HepG2 (cell line): ENCODE data around the gene SGPL1. TPM values are rescaled to one million over a fixed set of nuclear protein-coding genes. Genes with fewer than 3 reads are reported as not detected.

Source experiments
- AGO1 ChIP-seq: fragments of 200-400 bp; formaldehyde crosslinking; IDR thresholded peaks from 2 replicates; pipeline ENCODE4 v1.6.1; 2017; ENCODE audit warnings: mild to moderate bottlenecking, low read depth, low read length, moderate library complexity; ENCODE audit not compliant: poor library complexity, severe bottlenecking
- CENPX ChIP-seq: sonication (generic); formaldehyde crosslinking; IDR thresholded peaks from 2 replicates; pipeline ENCODE4 v1.9.0; 2021; ENCODE audit warnings: mild to moderate bottlenecking, missing genetic modification reagents, moderate library complexity
- ERF ChIP-seq: IDR thresholded peaks from 2 replicates; pipeline ENCODE4 v1.6.1; 2018; ENCODE audit warnings: missing biosample characterization, missing genetic modification reagents
- FOXA3 ChIP-seq: IDR thresholded peaks from 2 replicates; pipeline ENCODE4 v1.6.1; 2016; ENCODE audit warnings: missing genetic modification reagents, missing compliant biosample characterization
- FOXC1 ChIP-seq: sonication (generic); formaldehyde crosslinking; IDR thresholded peaks from 2 replicates; pipeline ENCODE4 v1.8.0; 2022; ENCODE audit warnings: mild to moderate bottlenecking, missing genetic modification reagents, borderline replicate concordance
- GMEB1 ChIP-seq: sonication (generic); formaldehyde crosslinking; IDR thresholded peaks from 2 replicates; pipeline ENCODE4 v1.5.1; 2020; ENCODE audit warnings: missing genetic modification reagents, mild to moderate bottlenecking, borderline replicate concordance
- MEF2D ChIP-seq: sonication (generic); formaldehyde crosslinking; IDR thresholded peaks from 2 replicates; pipeline ENCODE4 v1.5.1; 2020; ENCODE audit warnings: mild to moderate bottlenecking, missing genetic modification reagents
- PHF8 ChIP-seq: sonication (generic); formaldehyde crosslinking; IDR thresholded peaks from 2 replicates; pipeline ENCODE4 v1.5.0; 2020; ENCODE audit warnings: missing genetic modification reagents
- RELA ChIP-seq: sonication (generic); formaldehyde crosslinking; IDR thresholded peaks from 2 replicates; pipeline ENCODE4 v1.4.0; 2020; ENCODE audit warnings: missing genetic modification reagents
- SCMH1 ChIP-seq: sonication (generic); formaldehyde crosslinking; IDR thresholded peaks from 2 replicates; pipeline ENCODE4 v1.9.0; 2021; ENCODE audit warnings: missing genetic modification reagents, mild to moderate bottlenecking, borderline replicate concordance
- TBX3 ChIP-seq: fragments of 450-650 bp; IDR thresholded peaks from 2 replicates; pipeline ENCODE4 v1.6.1; 2017; ENCODE audit warnings: antibody characterized with exemption, mild to moderate bottlenecking, inconsistent platforms, borderline replicate concordance
- ZNF180 ChIP-seq: sonication (generic); formaldehyde crosslinking; IDR thresholded peaks from 2 replicates; pipeline ENCODE4 v1.4.0; 2020; ENCODE audit warnings: low read depth, missing genetic modification reagents, borderline replicate concordance
- ZNF414 ChIP-seq: sonication (generic); formaldehyde crosslinking; IDR thresholded peaks from 2 replicates; pipeline ENCODE4 v1.5.0; 2020; ENCODE audit warnings: missing genetic modification reagents
- ZNF468 ChIP-seq: sonication (generic); formaldehyde crosslinking; IDR thresholded peaks from 2 replicates; pipeline ENCODE4 v1.8.0; 2022; ENCODE audit warnings: mild to moderate bottlenecking, moderate library complexity, missing genetic modification reagents
- ZNF558 ChIP-seq: sonication (generic); formaldehyde crosslinking; IDR thresholded peaks from 2 replicates; pipeline ENCODE4 v1.9.0; 2022; ENCODE audit warnings: mild to moderate bottlenecking, missing genetic modification reagents, borderline replicate concordance
- ZNF629 ChIP-seq: sonication (generic); formaldehyde crosslinking; conservative IDR thresholded peaks from 2 replicates; pipeline ENCODE4 v1.5.0; 2020; ENCODE audit warnings: missing genetic modification reagents
- polyA plus RNA-seq, 8 experiments: library from polyadenylated mRNA; depleted of rRNA in 3 of 8; stranded (reverse) in 7 of 8; unstranded in 1 of 8; fragments of >200 nt; fragmentation: Illumina TruSeq in 4 of 8; extraction: Trizol in 4 of 8; gene quantifications; 2 replicates each; pipeline versions ENCODE4 v1.2.1 to v1.2.3, GENCODE V29; 2011 to 2016; ENCODE audit warnings: low read depth in 4 of 8, missing spikeins in 1 of 8, mixed read lengths in 1 of 8; ENCODE audit not compliant: insufficient read depth in 1 of 8
- total RNA-seq, 5 experiments: library from RNA; depleted of rRNA; stranded (reverse); fragments of >200 nt; fragmentation: Illumina TruSeq; extraction: Trizol; gene quantifications; 2 replicates each; pipeline ENCODE4 v1.2.3, GENCODE V29; 2016; ENCODE audit warnings: low read depth in 1 of 5

Gene SGPL1
- total and polyA plus RNA-seq, 2 of the 13 experiments (the other 11 are each of a cell fraction or from before 2014, with no cell fraction given) = 17.6 to 25.0 TPM

GRCh38 chr10:70829543-70829942 is 13.8 kb downstream of the SGPL1 start (continued):
- no peak for TF ChIP-seq RELA (CRISPR knock-in tag)
- no peak for TF ChIP-seq ERF (CRISPR knock-in tag)
- TF ChIP-seq CENPX = no peak
- TF ChIP-seq PHF8 = no peak
- no peak for TF ChIP-seq ZNF180 (CRISPR knock-in tag)
- no peak for TF ChIP-seq AGO1
- no peak for TF ChIP-seq ZNF558 (CRISPR knock-in tag)
- no peak for TF ChIP-seq SCMH1 (CRISPR knock-in tag)
- TF ChIP-seq FOXC1 = no peak
- no peak for TF ChIP-seq GMEB1 (CRISPR knock-in tag)
- TF ChIP-seq FOXA3 (CRISPR knock-in tag) = no peak
- no peak for TF ChIP-seq ZNF629 (CRISPR knock-in tag)
- 0 out of 2 replicates have a peak, but pooled peaks have one; percentile 18 for TF ChIP-seq TBX3
- no peak for TF ChIP-seq ZNF414 (CRISPR knock-in tag)
- peak; percentile 91 for TF ChIP-seq MEF2D (CRISPR knock-in tag)
- TF ChIP-seq ZNF468 = no peak
- TF ChIP-seq, all 625 proteins: peak for 8
